A549 (cell line): Measurements from ENCODE around the gene ADAMTS2. TPM values are rescaled to one million over a fixed set of nuclear protein-coding genes. Genes with fewer than 3 reads are reported as not detected.

Source experiments
- ATAC-seq, 2 experiments: fragments of 200-7000 bp in 1 of 2; fragments of >200 bp in 1 of 2; cut with Nextera tagmentation in 1 of 2; cut with Tn5 transposase in 1 of 2; 3 replicates each; pipeline versions ENCODE4 v1.8.0 to v1.9.1; 2018 to 2020; ENCODE audit warnings: mild to moderate bottlenecking in 1 of 2, moderate library complexity in 1 of 2
- CTCF ChIA-PET: fragments of 300-600 bp; sonication (Branson Sonifier 250); formaldehyde crosslinking; extraction: SDS; loops from one replicate; lab custom pipeline; 2021; ENCODE audit warnings: antibody characterized with exemption, inconsistent platforms; lab: Yijun Ruan, JAX
- POLR2A ChIA-PET: fragments of 350-600 bp; formaldehyde crosslinking; extraction: SDS; loops from one replicate; lab custom pipeline; 2021; ENCODE audit warnings: antibody characterized with exemption, inconsistent platforms; lab: Yijun Ruan, JAX
- DNase-seq, 2 experiments: peaks; one replicate each; pipeline versions ENCODE4 v3.0.0 to v3.0.0-alpha.2; 2011 to 2016; ENCODE audit warnings: low read depth in 1 of 2, low spot score in 1 of 2
- FAIRE-seq: peaks from 2 replicates; lab custom pipeline; 2011; peaks lifted over from hg19 to GRCh38; lab: Jason Lieb, UNC
- H3K27ac ChIP-seq, 2 experiments: fragments of >200 bp; sonication (Bioruptor Twin); formaldehyde crosslinking; 3 replicates each; pipeline ENCODE4 v1.5.1; 2016 to 2017
- H3K4me1 ChIP-seq: fragments of >200 bp; sonication (Bioruptor Twin); formaldehyde crosslinking; 3 replicates; pipeline ENCODE4 v1.6.1; 2016
- H3K4me2 ChIP-seq: fragments of >200 bp; sonication (Bioruptor Twin); formaldehyde crosslinking; 3 replicates; pipeline ENCODE4 v1.6.1; 2016
- H3K4me3 ChIP-seq: fragments of >200 bp; sonication (Bioruptor Twin); formaldehyde crosslinking; 3 replicates; pipeline ENCODE4 v1.5.1; 2016
- H3K9me3 ChIP-seq: fragments of >200 bp; sonication (Bioruptor Twin); formaldehyde crosslinking; 3 replicates; pipeline ENCODE4 v1.6.1; 2016
- ATOH8 ChIP-seq: fragments of 250-450 bp; sonication (Bioruptor Pico); IDR thresholded peaks from 2 replicates; pipeline ENCODE4 v1.5.0; 2020; ENCODE audit warnings: low read depth, mild to moderate bottlenecking, moderate library complexity
- BCL3 ChIP-seq: fragments of >200 bp; sonication (Bioruptor Twin); formaldehyde crosslinking; IDR thresholded peaks from 3 replicates; pipeline ENCODE4 v1.6.1; 2016
- BHLHE40 ChIP-seq: IDR thresholded peaks from 2 replicates; pipeline ENCODE4 v1.6.1; 2012; ENCODE audit warnings: low read depth, low read length, inconsistent platforms
- CBX2 ChIP-seq: fragments of 200-600 bp; sonication (generic); IDR thresholded peaks from 2 replicates; pipeline ENCODE4 v1.6.1; 2016; ENCODE audit warnings: low read depth, mild to moderate bottlenecking, borderline replicate concordance
- CBX8 ChIP-seq: fragments of 200-600 bp; sonication (generic); IDR thresholded peaks from 2 replicates; pipeline ENCODE4 v1.6.1; 2016
- CEBPB ChIP-seq, 2 experiments: fragments of >200 bp in 1 of 2; sonication (Bioruptor Twin) in 1 of 2; formaldehyde crosslinking in 1 of 2; IDR thresholded peaks; 2 replicates each; pipeline ENCODE4 v1.6.1; 2012 to 2016
- EP300 ChIP-seq, 2 experiments: fragments of >200 bp; sonication (Bioruptor Twin); formaldehyde crosslinking; IDR thresholded peaks; 2 replicates in 1 of 2; 3 replicates in 1 of 2; pipeline ENCODE4 v1.6.1; 2016 to 2017
- FOSB ChIP-seq: fragments of 250-450 bp; sonication (Bioruptor Pico); IDR thresholded peaks from 2 replicates; pipeline ENCODE4 v1.5.0; 2020; ENCODE audit warnings: mild to moderate bottlenecking, moderate library complexity
- FOSL2 ChIP-seq, 2 experiments: fragments of 450-650 bp in 1 of 2; fragments of >200 bp in 1 of 2; sonication (Bioruptor Twin) in 1 of 2; formaldehyde crosslinking; IDR thresholded peaks; 2 replicates each; pipeline versions ENCODE4 v1.5.0 to v1.6.1; 2016 to 2020; ENCODE audit warnings: mild to moderate bottlenecking in 1 of 2, moderate library complexity in 1 of 2
- FOXS1 ChIP-seq: fragments of 250-450 bp; sonication (Bioruptor Pico); IDR thresholded peaks from 2 replicates; pipeline ENCODE4 v1.5.0; 2020; ENCODE audit warnings: mild to moderate bottlenecking, moderate library complexity
- GATA3 ChIP-seq: IDR thresholded peaks from 2 replicates; pipeline ENCODE4 v1.6.1; 2012; ENCODE audit warnings: borderline replicate concordance
- HDAC2 ChIP-seq: fragments of 200-600 bp; sonication (generic); IDR thresholded peaks from 2 replicates; pipeline ENCODE4 v1.6.1; 2016
- HEYL ChIP-seq: fragments of 250-450 bp; sonication (Bioruptor Pico); IDR thresholded peaks from 2 replicates; pipeline ENCODE4 v1.8.0; 2021; ENCODE audit warnings: mild to moderate bottlenecking, moderate library complexity
- HOXA7 ChIP-seq: fragments of 250-450 bp; sonication (Bioruptor Pico); IDR thresholded peaks from 2 replicates; pipeline ENCODE4 v1.5.0; 2020; ENCODE audit warnings: mild to moderate bottlenecking, moderate library complexity
- JUN ChIP-seq, 2 experiments: fragments of >200 bp; sonication (Bioruptor Twin); formaldehyde crosslinking; IDR thresholded peaks; 2 replicates in 1 of 2; 3 replicates in 1 of 2; pipeline ENCODE4 v1.6.1; 2016 to 2017
- KDM5A ChIP-seq: fragments of 200-600 bp; sonication (generic); IDR thresholded peaks from 2 replicates; pipeline ENCODE4 v1.6.1; 2016; ENCODE audit warnings: antibody characterized with exemption, mild to moderate bottlenecking
- MAFK ChIP-seq: fragments of 450-650 bp; IDR thresholded peaks from 2 replicates; pipeline ENCODE4 v1.6.1; 2014; ENCODE audit not compliant: partially characterized antibody
- MAX ChIP-seq: IDR thresholded peaks from 2 replicates; pipeline ENCODE4 v1.6.1; 2012
- NFE2L2 ChIP-seq: fragments of 150-350 bp; conservative IDR thresholded peaks from 2 replicates; pipeline ENCODE4 v1.6.1; 2014; ENCODE audit warnings: low read length
- NPAS2 ChIP-seq: fragments of 250-450 bp; sonication (Bioruptor Pico); IDR thresholded peaks from 2 replicates; pipeline ENCODE4 v1.8.0; 2022; ENCODE audit warnings: mild to moderate bottlenecking, moderate library complexity, borderline replicate concordance
- PBX3 ChIP-seq: IDR thresholded peaks from 2 replicates; pipeline ENCODE4 v1.6.1; 2012
- PHF8 ChIP-seq: fragments of 200-600 bp; sonication (generic); IDR thresholded peaks from 2 replicates; pipeline ENCODE4 v1.6.1; 2016; ENCODE audit warnings: low read depth, mild to moderate bottlenecking, antibody characterized with exemption, moderate library complexity, borderline replicate concordance
- POLR2A ChIP-seq: IDR thresholded peaks from 2 replicates; pipeline ENCODE4 v1.6.1; 2012; ENCODE audit warnings: mild to moderate bottlenecking, low read length
- POLR2AphosphoS2 ChIP-seq: conservative IDR thresholded peaks from 2 replicates; pipeline ENCODE4 v1.6.1; 2012; ENCODE audit warnings: low read length, improper control_type of control experiment, inconsistent platforms
- RAD21 ChIP-seq, 2 experiments: fragments of >200 bp in 1 of 2; sonication (Bioruptor Twin) in 1 of 2; formaldehyde crosslinking in 1 of 2; IDR thresholded peaks in 1 of 2; conservative IDR thresholded peaks in 1 of 2; 2 replicates in 1 of 2; 3 replicates in 1 of 2; pipeline ENCODE4 v1.6.1; 2012 to 2018; ENCODE audit warnings: inconsistent platforms in 1 of 2
- RCOR1 ChIP-seq: fragments of 150-350 bp; IDR thresholded peaks from 2 replicates; pipeline ENCODE4 v1.6.1; 2014; ENCODE audit warnings: antibody characterized with exemption, low read length, low read depth
- RFX5 ChIP-seq: fragments of 450-650 bp; IDR thresholded peaks from 2 replicates; pipeline ENCODE4 v1.7.1; 2014; ENCODE audit warnings: antibody characterized with exemption, mild to moderate bottlenecking, moderate library complexity
- TFCP2L1 ChIP-seq: fragments of 250-450 bp; sonication (Bioruptor Pico); IDR thresholded peaks from 2 replicates; pipeline ENCODE4 v1.5.0; 2021; ENCODE audit warnings: mild to moderate bottlenecking
- TP53 ChIP-seq: fragments of 250-450 bp; sonication (Bioruptor Pico); IDR thresholded peaks from 2 replicates; pipeline ENCODE4 v1.5.0; 2021; ENCODE audit warnings: mild to moderate bottlenecking, moderate library complexity
- USF2 ChIP-seq: fragments of 450-650 bp; IDR thresholded peaks from 2 replicates; pipeline ENCODE4 v1.6.1; 2014; ENCODE audit warnings: antibody characterized with exemption
- ZFP36 ChIP-seq: fragments of 450-650 bp; IDR thresholded peaks from 2 replicates; pipeline ENCODE4 v1.6.1; 2014; ENCODE audit warnings: borderline replicate concordance; ENCODE audit not compliant: partially characterized antibody
- ZSCAN20 ChIP-seq: fragments of 250-450 bp; sonication (Bioruptor Pico); IDR thresholded peaks from 2 replicates; pipeline ENCODE4 v1.8.0; 2022; ENCODE audit warnings: mild to moderate bottlenecking, moderate library complexity
- WGBS: methylation state at CpG from one replicate; pipeline ENCODE4 v1.1.6; 2017; ENCODE audit errors: missing lambda C conversion rate; 5-methylcytosine and 5-hydroxymethylcytosine counted together
- polyA plus RNA-seq, 4 experiments: library from polyadenylated mRNA; depleted of rRNA in 3 of 4; stranded (reverse); fragments of >200 nt; fragmentation: RNase III in 1 of 4; extraction: RNeasy Plus Mini Kit Qiagen cat#74134 plus additional on column Dnase treatment in 1 of 4; gene quantifications; 2 replicates in 3 of 4; 3 replicates in 1 of 4; pipeline ENCODE4 v1.2.3, GENCODE V29; 2011 to 2017

ADAMTS2 gene
- polyA plus RNA-seq, 2 of the 4 experiments (the other 2 are of a cell fraction): not detected

GRCh38 chr5:179129607-179130071 is 215.6 kb downstream of the ADAMTS2 start:
- Histone ChIP-seq H3K4me3 (no peak overlapping the region), H3K27ac (no peak overlapping the region), H3K4me2 (no peak overlapping the region), H3K4me1 (no peaks in the 10 kb centered on the region), H3K9me3 (peaks cover 23% of the 10 kb centered on the region; the same call in 2 of the 3 replicates)
- no peak for FAIRE-seq
- ChIA-PET POLR2A (no interaction called here), CTCF (no interaction called here)
- ATAC-seq: no peak
- 0% methylated on average over 3 of the region's 18 CpGs for WGBS
- TF ChIP-seq HOXA7 (CRISPR knock-in tag) (no peak), RCOR1 (no peak), KDM5A (no peak), FOXS1 (CRISPR knock-in tag) (no peak), TFCP2L1 (CRISPR knock-in tag) (no peak), RAD21 (conservative IDR thresholded peaks at IDR 0.05 in 1 of 2, IDR thresholded peaks at IDR 0.05 in 1 of 2) (no peak), HEYL (CRISPR knock-in tag) (no peak), MAFK (no peak), NPAS2 (CRISPR knock-in tag) (no peak), CBX2 (no peak), RFX5 (no peak), CBX8 (no peak), FOSL2 (IDR thresholded peaks at IDR 0.05) (no peak), FOSL2 (CRISPR knock-in tag; IDR thresholded peaks at IDR 0.05) (no peak), ZSCAN20 (CRISPR knock-in tag) (no peak), MAX (no peak), ATOH8 (CRISPR knock-in tag) (no peak), GATA3 (no peak), POLR2A (no peak), NFE2L2 (no peak), PHF8 (no peak)
- no peak for DNase-seq

- peaks cover 19% of the 10 kb centered on the region; the same call in 2 of the 3 replicates for H3K9me3 ChIP-seq
Observed at GRCh38 chr5:179128976-179129375, 216.3 kb downstream of the ADAMTS2 start.

More at GRCh38 chr5:179128976-179129375, 216.3 kb downstream of the ADAMTS2 start:
- POLR2A ChIA-PET: no interaction called here
- no peak overlapping the region for H3K27ac ChIP-seq
- FAIRE-seq (no peak), ATAC-seq (no peak), DNase-seq (no peak)
- 19% methylated on average over 14 of the region's 14 CpGs for WGBS
- no peaks in the 10 kb centered on the region for H3K4me1 ChIP-seq
- no peak overlapping the region for H3K4me2 ChIP-seq
- H3K4me3 ChIP-seq: no peak overlapping the region
- TF ChIP-seq JUN (IDR thresholded peaks at IDR 0.05) (no peak), USF2 (no peak), MAX (no peak), POLR2A (no peak), BCL3 (no peak), HOXA7 (CRISPR knock-in tag) (no peak), CBX2 (no peak), PHF8 (no peak), FOSB (CRISPR knock-in tag) (no peak), ZFP36 (no peak), BHLHE40 (no peak), EP300 (IDR thresholded peaks at IDR 0.05) (no peak), HDAC2 (no peak), TP53 (CRISPR knock-in tag) (no peak), PBX3 (no peak), POLR2AphosphoS2 (no peak), FOXS1 (CRISPR knock-in tag) (no peak), NPAS2 (CRISPR knock-in tag) (no peak), CEBPB (IDR thresholded peaks at IDR 0.05) (no peak)
- CTCF ChIA-PET: no interaction called here
